Measurements from ENCODE around the gene FAM222B. TPM values are rescaled to one million over a fixed set of nuclear protein-coding genes. Genes with fewer than 3 reads are reported as not detected.
A peak's percentile ranks its signal among the peaks of the same experiment; 100 is the strongest.

FAM222B gene
- total RNA-seq = 21.9 and 23.1 TPM in 2 replicates
- total RNA-seq (2013) = 3.7 TPM
- polyA plus RNA-seq = 10.8 and 12.0 TPM in 2 replicates
- polyA minus RNA-seq = 8.3 and 13.7 TPM in 2 replicates

DNA sequence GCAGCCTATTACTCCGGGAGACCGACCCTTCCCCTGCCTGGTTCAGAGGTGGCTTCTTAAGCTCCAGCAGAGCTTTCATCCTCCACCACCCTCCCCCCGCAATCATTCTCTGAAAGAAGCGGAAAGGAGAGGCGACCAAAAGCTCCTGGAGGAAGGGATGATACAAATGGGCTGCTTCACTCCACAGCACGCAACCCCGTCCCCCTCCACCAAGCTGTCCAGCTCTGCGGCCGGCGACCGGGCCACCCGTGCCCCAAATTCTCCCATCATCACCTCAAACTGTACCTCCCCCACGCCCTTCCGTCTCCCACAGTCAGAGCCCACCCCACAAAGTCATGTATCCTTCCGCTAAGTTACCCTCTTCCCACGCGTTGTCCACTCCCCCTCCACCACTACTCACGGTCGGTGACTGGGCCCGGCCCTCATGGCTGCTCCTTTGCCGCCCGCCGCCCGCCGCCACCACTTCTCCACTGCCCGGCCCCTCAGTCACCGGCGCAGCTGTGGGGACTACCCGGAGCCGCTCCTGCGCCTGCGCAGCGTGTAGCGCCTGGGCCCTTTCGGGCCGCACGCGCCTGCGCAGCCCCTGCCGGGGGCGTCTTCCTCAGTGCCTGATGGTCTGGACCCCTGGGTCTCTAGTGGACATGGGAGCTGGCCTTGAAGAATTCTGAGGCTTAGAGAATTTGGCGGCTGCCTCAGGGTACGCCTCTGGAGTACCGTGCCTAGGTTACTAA, at the start of gene FAM222B:
Gene FAM222B (minus strand): TSS at position 509 of the 731 bp plus-strand sequence. CDS start 76,123 bp downstream, outside the sequence.
- Histone ChIP-seq H3K27me3 (replicated peaks in 1 of 4; ENCODE audit: control extremely low read depth in 1 of 4, control insufficient read depth in 3 of 4, insufficient read depth in 4 of 4, low read length in 3 of 4) (no peaks in the 10 kb centered on the region), H3K4me3 (ENCODE audit: control extremely low read depth in 1 of 5, extremely low read depth in 1 of 5, insufficient read depth in 1 of 5, low read depth in 2 of 5, low read length in 4 of 5) (peak within 1 kb of the TSS; percentile 67 to 92 (median 87)), H3K9me3 (ENCODE audit: control extremely low read depth in 1 of 3, control insufficient read depth in 2 of 3, insufficient read depth in 1 of 3, low read length in 2 of 3) (no peaks in the 10 kb centered on the region), H4K20me1 (ENCODE audit: control insufficient read depth, insufficient read depth, low read length, poor library complexity, severe bottlenecking) (no peaks in the 10 kb centered on the region), H3K27ac (ENCODE audit: low read length in 2 of 2) (peak within 1 kb of the TSS; percentile 70 to 87), H2AFZ (ENCODE audit: insufficient read depth, low read depth, low read length, poor library complexity, severe bottlenecking) (peak within 1 kb of the TSS; percentile 98), H3K9ac (ENCODE audit: low read length) (peak within 1 kb of the TSS; percentile 79), H3K36me3 (replicated peaks in 1 of 2; ENCODE audit: control extremely low read depth in 1 of 2, control insufficient read depth in 1 of 2, extremely low read depth in 1 of 2, insufficient read depth in 2 of 2, low read length in 1 of 2) (no peaks in the 10 kb centered on the region), H3K4me1 (ENCODE audit: control insufficient read depth in 2 of 2, insufficient read depth in 2 of 2, low read length in 2 of 2) (peaks cover 10 to 15% of the 10 kb centered on the region in 2 donors), H3K79me2 (ENCODE audit: control insufficient read depth, insufficient read depth, low read length) (peaks cover 53% of the 10 kb centered on the region), H3K4me2 (replicated peaks; ENCODE audit: low read depth, low read length, poor library complexity, severe bottlenecking) (peak within 1 kb of the TSS; percentile 92)
- DNase-seq = peak; percentile 91
- ChIA-PET POLR2A (interaction anchor here (0.5 to 1.6 kb wide), 13 partner anchors 11 to 306 kb away, joined by 3 to 11 read pairs (median 3); partner anchors contain the start of genes ERAL1, PHF12 and RPL23A), CTCF (interaction anchor here (0.6 to 3.8 kb wide), 13 partner anchors 9 to 124 kb away, joined by 3 to 28 read pairs (median 5); partner anchors contain the start of genes DHRS13, FLOT2, RPL23A and TLCD1)
- intact Hi-C loops (cut with micrococcal nuclease) = loop anchor here (1.0 to 5.0 kb wide), 4 partner anchors 12 to 110 kb away; partner anchors contain the start of genes DHRS13 and PHF12
- ATAC-seq (ENCODE audit: low read depth) = peak; percentile 98
- Mint-ChIP-seq H3K4me3 (peak within 1 kb of the TSS; percentile 97), H3K4me1 (peaks cover 23% of the 10 kb centered on the region), H3K27me3 (no peaks in the 10 kb centered on the region), H3K9me3 (ENCODE audit: insufficient read depth) (no peaks in the 10 kb centered on the region), H3K27ac (peak within 1 kb of the TSS; percentile 96)
- under 1% methylated on average over 44 of the region's 44 CpGs for WGBS (ENCODE audit: insufficient coverage)
- TF ChIP-seq, protein P1, sequence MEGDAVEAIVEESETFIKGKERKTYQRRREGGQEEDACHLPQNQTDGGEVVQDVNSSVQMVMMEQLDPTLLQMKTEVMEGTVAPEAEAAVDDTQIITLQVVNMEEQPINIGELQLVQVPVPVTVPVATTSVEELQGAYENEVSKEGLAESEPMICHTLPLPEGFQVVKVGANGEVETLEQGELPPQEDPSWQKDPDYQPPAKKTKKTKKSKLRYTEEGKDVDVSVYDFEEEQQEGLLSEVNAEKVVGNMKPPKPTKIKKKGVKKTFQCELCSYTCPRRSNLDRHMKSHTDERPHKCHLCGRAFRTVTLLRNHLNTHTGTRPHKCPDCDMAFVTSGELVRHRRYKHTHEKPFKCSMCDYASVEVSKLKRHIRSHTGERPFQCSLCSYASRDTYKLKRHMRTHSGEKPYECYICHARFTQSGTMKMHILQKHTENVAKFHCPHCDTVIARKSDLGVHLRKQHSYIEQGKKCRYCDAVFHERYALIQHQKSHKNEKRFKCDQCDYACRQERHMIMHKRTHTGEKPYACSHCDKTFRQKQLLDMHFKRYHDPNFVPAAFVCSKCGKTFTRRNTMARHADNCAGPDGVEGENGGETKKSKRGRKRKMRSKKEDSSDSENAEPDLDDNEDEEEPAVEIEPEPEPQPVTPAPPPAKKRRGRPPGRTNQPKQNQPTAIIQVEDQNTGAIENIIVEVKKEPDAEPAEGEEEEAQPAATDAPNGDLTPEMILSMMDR (IDR thresholded peaks at IDR 0.05) = no peak
- TF ChIP-seq EZH2 (IDR thresholded peaks at IDR 0.05; ENCODE audit: borderline replicate concordance, insufficient read depth, low read depth, low read length, poor library complexity, severe bottlenecking) = no peak
